Kidney capillary endothelial cell (primary cell): Measurements from ENCODE around the gene LRP6.
A peak's percentile ranks its signal among the peaks of the same experiment; 100 is the strongest.
"Not testable (repeated sequence)": the region's sequence is repeated elsewhere in the genome, so short reads cannot be mapped to it uniquely, and the experiment has no call there.

ENCODE experiments used
- DNase-seq: peaks from one replicate; pipeline ENCODE4 v3.0.0-alpha.2; 2018; ENCODE audit warnings: low spot score

Gene LRP6

GRCh38 chr12:12180575-12180974, 86.3 kb downstream of the LRP6 start:
- DNase-seq: no peak

GRCh38 chr12:12180136-12180535, 86.7 kb downstream of the LRP6 start:
- DNase-seq: no peak

- DNase-seq: no peak
These were observed 88.3 kb downstream of the LRP6 start for GRCh38 chr12:12178559-12178958.

- DNase-seq: no peak
These were observed 90.4 kb downstream of the LRP6 start for GRCh38 chr12:12176402-12176801.

- no peak for DNase-seq
These were observed 94.8 kb downstream of the LRP6 start for GRCh38 chr12:12171991-12172511.

- DNase-seq: no peak
These were observed 99.0 kb downstream of the LRP6 start for GRCh38 chr12:12167847-12168246.

- no peak for DNase-seq
These were observed 100.1 kb downstream of the LRP6 start for GRCh38 chr12:12166751-12167150.

- DNase-seq: peak; percentile 16
These were observed 106.9 kb downstream of the LRP6 start for GRCh38 chr12:12159988-12160387.

- DNase-seq: no peak
These were observed 108.0 kb downstream of the LRP6 start for GRCh38 chr12:12158858-12159257.

GRCh38 chr12:12157424-12157823, 109.4 kb downstream of the LRP6 start:
- DNase-seq: no peak

GRCh38 chr12:12156828-12157227, 110.0 kb downstream of the LRP6 start:
- DNase-seq: no peak

GRCh38 chr12:12156116-12156515, 110.7 kb downstream of the LRP6 start:
- DNase-seq: no peak

- no peak for DNase-seq
These were observed 113.2 kb downstream of the LRP6 start for GRCh38 chr12:12153596-12153995.

- DNase-seq: no peak
These were observed 119.7 kb downstream of the LRP6 start for GRCh38 chr12:12147111-12147510.

GRCh38 chr12:12144531-12144930, 122.3 kb downstream of the LRP6 start:
- not testable (repeated sequence) for DNase-seq

GRCh38 chr12:12141000-12141399, 125.8 kb downstream of the LRP6 start:
- DNase-seq: no peak

- no peak for DNase-seq
These were observed 128.4 kb downstream of the LRP6 start for GRCh38 chr12:12138203-12139154.

- DNase-seq: no peak
These were observed 133.1 kb downstream of the LRP6 start for GRCh38 chr12:12133785-12134184.

- no peak for DNase-seq
These were observed 133.6 kb downstream of the LRP6 start for GRCh38 chr12:12133259-12133658.

- DNase-seq: no peak
These were observed 138.2 kb downstream of the LRP6 start for GRCh38 chr12:12128670-12129069.

- no peak for DNase-seq
These were observed 139.5 kb downstream of the LRP6 start for GRCh38 chr12:12127304-12127703.

GRCh38 chr12:12126551-12126950, 140.3 kb downstream of the LRP6 start:
- DNase-seq: no peak

GRCh38 chr12:12123036-12123604, 143.7 kb downstream of the LRP6 start:
- DNase-seq: no peak
